Thyroid gland (tissue), 4 donors: ENCODE results near the gene HCFC1R1.

Experiments
- CTCF ChIP-seq, 6 experiments: fragments of 200-600 bp in 3 of 6; fragments of 450-650 bp in 3 of 6; sonication (generic) in 3 of 6; IDR thresholded peaks; one replicate each; pipeline ENCODE4 v1.5.1; 2016 to 2019; ENCODE audit warnings: antibody characterized with exemption in 6 of 6, mild to moderate bottlenecking in 2 of 6, inconsistent platforms in 1 of 6, moderate library complexity in 1 of 6
- POLR2A ChIP-seq, 2 donors: fragments of 450-650 bp; IDR thresholded peaks; one replicate each; pipeline ENCODE4 v1.6.1; 2017; ENCODE audit warnings: antibody characterized with exemption in 2 of 2, mild to moderate bottlenecking in 2 of 2, moderate library complexity in 1 of 2

GRCh38 chr16:3044708-3045107 lies 21.0 kb upstream of the HCFC1R1 start:
- no peak for TF ChIP-seq POLR2A (IDR thresholded peaks at IDR 0.05)
- no peak for TF ChIP-seq CTCF (IDR thresholded peaks at IDR 0.05)
